Measurements from ENCODE around the gene SLC49A3. TPM values are rescaled to one million over a fixed set of nuclear protein-coding genes. Genes with fewer than 3 reads are reported as not detected.

The SLC49A3 gene
- total RNA-seq, 1 donor, result 5.6 TPM

GRCh38 chr4:680091-680490 lies 8.9 kb downstream of the SLC49A3 start:
- H3K4me3 ChIP-seq (ENCODE audit: low read depth, low read length), result no peak overlapping the region
- TF ChIP-seq CTCF (IDR thresholded peaks at IDR 0.05; ENCODE audit: insufficient read depth, low read length), result no peak
- DNase-seq (ENCODE audit: low read depth), result no peak

GRCh38 chr4:679629-680028 lies 9.3 kb downstream of the SLC49A3 start:
- no peak for DNase-seq (ENCODE audit: low read depth)
- TF ChIP-seq CTCF (IDR thresholded peaks at IDR 0.05; ENCODE audit: insufficient read depth, low read length), result no peak
- H3K4me3 ChIP-seq (ENCODE audit: low read depth, low read length), result no peak overlapping the region

- TF ChIP-seq CTCF (IDR thresholded peaks at IDR 0.05; ENCODE audit: insufficient read depth, low read length), result no peak
- DNase-seq (ENCODE audit: low read depth), result no peak
- H3K4me3 ChIP-seq (ENCODE audit: low read depth, low read length), result no peak overlapping the region
Measured at GRCh38 chr4:679104-679481, 9.9 kb downstream of the SLC49A3 start.

GRCh38 chr4:678331-679103 lies 10.4 kb downstream of the SLC49A3 start:
- no peak overlapping the region for H3K4me3 ChIP-seq (ENCODE audit: low read depth, low read length)
- DNase-seq (ENCODE audit: low read depth), result no peak
- no peak for TF ChIP-seq CTCF (IDR thresholded peaks at IDR 0.05; ENCODE audit: insufficient read depth, low read length)

- no peak for DNase-seq (ENCODE audit: low read depth)
- no peak for TF ChIP-seq CTCF (IDR thresholded peaks at IDR 0.05; ENCODE audit: insufficient read depth, low read length)
- no peak overlapping the region for H3K4me3 ChIP-seq (ENCODE audit: low read depth, low read length)
Measured at GRCh38 chr4:677431-678293, 11.3 kb downstream of the SLC49A3 start.

- no peak for DNase-seq (ENCODE audit: low read depth)
- TF ChIP-seq CTCF (IDR thresholded peaks at IDR 0.05; ENCODE audit: insufficient read depth, low read length), result no peak
- no peak overlapping the region for H3K4me3 ChIP-seq (ENCODE audit: low read depth, low read length)
Measured at GRCh38 chr4:676871-677235, 12.1 kb downstream of the SLC49A3 start.
